PC-3 (cell line): Measurements from ENCODE around the gene JMJD6. TPM values are rescaled to one million over a fixed set of nuclear protein-coding genes. Genes with fewer than 3 reads are reported as not detected.
A peak's percentile ranks its signal among the peaks of the same experiment; 100 is the strongest.

Experiments
- ATAC-seq: fragments of 200-7000 bp; cut with Tn5 transposase; 2 replicates; pipeline ENCODE4 v1.9.1; 2020; ENCODE audit warnings: mild to moderate bottlenecking, moderate library complexity
- BruUV-seq: library from RNA; stranded (reverse); fragments of 400-500 nt; replicated peaks from 2 replicates; lab custom pipeline; 2021; lab: Mats Ljungman, UMichigan
- CTCF ChIA-PET: fragments of 300-600 bp; sonication (Branson Sonifier 250); formaldehyde crosslinking; loops from one replicate; lab custom pipeline; 2022; ENCODE audit warnings: antibody characterized with exemption; lab: Charles Lee
- POLR2A ChIA-PET: fragments of 300-600 bp; sonication (Branson Sonifier 250); formaldehyde crosslinking; loops from one replicate; lab custom pipeline; 2022; ENCODE audit warnings: antibody characterized with exemption; ENCODE audit not compliant: unreplicated experiment; lab: Charles Lee
- DNase-seq: peaks from one replicate; pipeline ENCODE4 v3.0.0-alpha.2; 2015
- H2AFZ ChIP-seq: fragments of 300-600 bp; sonication (generic); 2 replicates; pipeline ENCODE4 v1.6.0; 2016; ENCODE audit warnings: antibody characterized with exemption, low read length
- H3F3A ChIP-seq: fragments of 300-600 bp; sonication (generic); one replicate; pipeline ENCODE4 v1.6.0; 2017; ENCODE audit warnings: antibody characterized with exemption, low read length, control low read depth, mild to moderate bottlenecking; ENCODE audit not compliant: unreplicated experiment
- H3K27ac ChIP-seq: fragments of 300-600 bp; sonication (generic); 2 replicates; pipeline ENCODE4 v1.5.1; 2016; ENCODE audit warnings: mild to moderate bottlenecking, low read length
- H3K27me3 ChIP-seq: fragments of 300-600 bp; sonication (generic); 2 replicates; pipeline ENCODE4 v1.6.1; 2016; ENCODE audit warnings: low read length, mixed read lengths
- H3K36me3 ChIP-seq: fragments of 300-600 bp; sonication (generic); 2 replicates; pipeline ENCODE4 v1.6.1; 2016; ENCODE audit warnings: low read depth, mixed run types, low read length, mixed read lengths
- H3K4me1 ChIP-seq: fragments of 300-600 bp; sonication (generic); 2 replicates; pipeline ENCODE4 v1.5.1; 2016; ENCODE audit warnings: low read length; ENCODE audit not compliant: insufficient read depth
- H3K4me2 ChIP-seq: fragments of 300-600 bp; sonication (generic); 2 replicates; pipeline ENCODE4 v1.6.0; 2016; ENCODE audit warnings: low read length
- H3K4me3 ChIP-seq: fragments of 300-600 bp; sonication (generic); 2 replicates; pipeline ENCODE4 v1.5.1; 2016; ENCODE audit warnings: mild to moderate bottlenecking, low read length, mixed read lengths
- H3K79me2 ChIP-seq: fragments of 300-600 bp; sonication (generic); 2 replicates; pipeline ENCODE4 v1.6.1; 2017; ENCODE audit warnings: low read length, mixed read lengths
- H3K9ac ChIP-seq: fragments of 300-600 bp; sonication (generic); 2 replicates; pipeline ENCODE4 v1.6.0; 2016; ENCODE audit warnings: mild to moderate bottlenecking, low read length
- H3K9me2 ChIP-seq: fragments of 300-600 bp; sonication (generic); replicated peaks from 2 replicates; pipeline ENCODE4 v1.6.1; 2016; ENCODE audit warnings: mixed run types, low read length, mixed read lengths
- H3K9me3 ChIP-seq: fragments of 300-600 bp; sonication (generic); 2 replicates; pipeline ENCODE4 v1.6.1; 2016; ENCODE audit warnings: low read length, mixed read lengths
- H4K20me1 ChIP-seq: fragments of 300-600 bp; sonication (generic); 2 replicates; pipeline ENCODE4 v1.6.1; 2016; ENCODE audit warnings: low read length, mixed read lengths
- CTCF ChIP-seq: fragments of 300-600 bp; sonication (generic); conservative IDR thresholded peaks from 2 replicates; pipeline ENCODE4 v1.5.1; 2017; ENCODE audit warnings: antibody characterized with exemption, low read depth, mild to moderate bottlenecking, low read length
- EZH2 ChIP-seq: fragments of 300-600 bp; sonication (generic); IDR thresholded peaks from one replicate; pipeline ENCODE4 v1.6.1; 2017; ENCODE audit warnings: antibody characterized with exemption, mild to moderate bottlenecking, low read length; ENCODE audit not compliant: unreplicated experiment
- EZH2phosphoT487 ChIP-seq: fragments of 300-600 bp; sonication (generic); IDR thresholded peaks from 2 replicates; pipeline ENCODE4 v1.6.1; 2018; ENCODE audit warnings: mild to moderate bottlenecking, antibody characterized with exemption, low read length, borderline replicate concordance
- intact Hi-C: fragments of 100-400 bp; cut with micrococcal nuclease; formaldehyde crosslinking; loops from 2 replicates; pipeline ENCODE4 v1.9.0; 2023
- total RNA-seq: library from RNA; depleted of rRNA; stranded (reverse); fragments of >200 nt; gene quantifications from 2 replicates; pipeline ENCODE4 v1.2.3, GENCODE V29; 2014

The JMJD6 gene
- total RNA-seq, 1 experiment from 2014 or later = 39.0 TPM

GRCh38 chr17:76737082-76737675 lies 10.8 kb upstream of the JMJD6 start, which contains the start of gene SRSF2:
Gene SRSF2, minus strand, starts transcription at chr17:76737331. Its CDS starts 171 bp downstream, at chr17:76737160.
- Histone ChIP-seq H3K9me2 (no peaks in the 10 kb centered on the region), H2AFZ (peak within 1 kb of the TSS; percentile 74), H4K20me1 (peaks cover 45% of the 10 kb centered on the region), H3K79me2 (peaks cover 80% of the 10 kb centered on the region), H3K9ac (peak within 1 kb of the TSS; percentile 98), H3K4me1 (peaks cover 37% of the 10 kb centered on the region), H3K9me3 (no peaks in the 10 kb centered on the region), H3K4me2 (peak within 1 kb of the TSS; percentile 91), H3K4me3 (peak within 1 kb of the TSS; percentile 89), H3K27me3 (no peaks in the 10 kb centered on the region), H3F3A (peaks cover 24% of the 10 kb centered on the region), H3K27ac (peak within 1 kb of the TSS; percentile 89), H3K36me3 (peaks cover 43% of the 10 kb centered on the region)
- POLR2A ChIA-PET = interaction anchor here (0.5 kb wide), 1 partner anchor 14 kb away, joined by 3 read pairs; no protein-coding TSS in a partner anchor
- intact Hi-C loops = loop anchor here (10.0 kb wide), 1 partner anchor 548 kb away; no protein-coding TSS in a partner anchor
- CTCF ChIA-PET = interaction anchor here (0.6 kb wide), 1 partner anchor 1138 kb away, joined by 9 read pairs; no protein-coding TSS in a partner anchor
- DNase-seq = peak; percentile 100
- TF ChIP-seq EZH2phosphoT487 (no peak), EZH2 (no peak), CTCF (no peak)
- BruUV-seq = no TSS peak
- ATAC-seq = peak; percentile 68

GRCh38 chr17:76736349-76737081 lies 10.1 kb upstream of the JMJD6 start:
- no peaks in the 10 kb centered on the region for H3K9me3 ChIP-seq
- H3F3A ChIP-seq = peaks cover 24% of the 10 kb centered on the region
- H3K27ac ChIP-seq = peak overlapping the region; percentile 64
- no peak for DNase-seq
- POLR2A ChIA-PET = interaction anchor here (0.5 kb wide), 1 partner anchor 13 kb away, joined by 3 read pairs; no protein-coding TSS in a partner anchor
- H3K9me2 ChIP-seq = no peaks in the 10 kb centered on the region
- no peak for TF ChIP-seq CTCF
- TF ChIP-seq EZH2 = no peak
- no peak for TF ChIP-seq EZH2phosphoT487
- peaks cover 44% of the 10 kb centered on the region for H3K36me3 ChIP-seq
- H3K27me3 ChIP-seq = no peaks in the 10 kb centered on the region
- H3K4me1 ChIP-seq = peaks cover 37% of the 10 kb centered on the region
- CTCF ChIA-PET = no interaction called here
- peak overlapping the region; percentile 98 for H3K9ac ChIP-seq
- intact Hi-C loops = loop anchor here (10.0 kb wide), 1 partner anchor 548 kb away; no protein-coding TSS in a partner anchor
- peaks cover 85% of the 10 kb centered on the region for H3K79me2 ChIP-seq
- H4K20me1 ChIP-seq = peaks cover 45% of the 10 kb centered on the region
- H2AFZ ChIP-seq = no peak overlapping the region
- ATAC-seq = peak; percentile 3
- peak overlapping the region; percentile 83 for H3K4me2 ChIP-seq
- BruUV-seq = no TSS peak
- H3K4me3 ChIP-seq = peak overlapping the region; percentile 89
